ENCODE measurements around the gene ZNF287. TPM values are rescaled to one million over a fixed set of nuclear protein-coding genes. Genes with fewer than 3 reads are reported as not detected.
A peak's percentile ranks its signal among the peaks of the same experiment; 100 is the strongest.

Gene ZNF287
- total RNA-seq, 1 donor from 2014 or later = 8.7 TPM

DNA sequence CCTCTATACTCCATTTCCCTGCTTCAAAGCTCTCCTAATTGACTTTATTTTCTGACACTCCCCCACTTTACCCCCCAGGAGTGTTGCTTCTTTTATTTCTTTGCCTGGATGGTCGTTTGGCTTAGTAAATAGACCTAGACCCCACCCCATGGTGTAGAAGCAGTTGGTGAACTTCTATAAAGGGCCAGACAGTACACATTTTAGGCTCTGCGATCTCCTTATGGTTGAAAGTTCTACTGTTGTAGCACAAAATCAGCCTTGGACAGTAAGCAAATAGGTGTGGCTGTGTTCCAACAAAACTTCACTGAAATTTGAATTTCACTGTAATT, 31.9 kb downstream of the ZNF287 start:
- H3K27me3 ChIP-seq (ENCODE audit: insufficient read depth, low read length) = no peaks in the 10 kb centered on the region
- no peaks in the 10 kb centered on the region for H3K79me2 ChIP-seq (ENCODE audit: insufficient read depth, low read length)
- TF ChIP-seq, protein P1, sequence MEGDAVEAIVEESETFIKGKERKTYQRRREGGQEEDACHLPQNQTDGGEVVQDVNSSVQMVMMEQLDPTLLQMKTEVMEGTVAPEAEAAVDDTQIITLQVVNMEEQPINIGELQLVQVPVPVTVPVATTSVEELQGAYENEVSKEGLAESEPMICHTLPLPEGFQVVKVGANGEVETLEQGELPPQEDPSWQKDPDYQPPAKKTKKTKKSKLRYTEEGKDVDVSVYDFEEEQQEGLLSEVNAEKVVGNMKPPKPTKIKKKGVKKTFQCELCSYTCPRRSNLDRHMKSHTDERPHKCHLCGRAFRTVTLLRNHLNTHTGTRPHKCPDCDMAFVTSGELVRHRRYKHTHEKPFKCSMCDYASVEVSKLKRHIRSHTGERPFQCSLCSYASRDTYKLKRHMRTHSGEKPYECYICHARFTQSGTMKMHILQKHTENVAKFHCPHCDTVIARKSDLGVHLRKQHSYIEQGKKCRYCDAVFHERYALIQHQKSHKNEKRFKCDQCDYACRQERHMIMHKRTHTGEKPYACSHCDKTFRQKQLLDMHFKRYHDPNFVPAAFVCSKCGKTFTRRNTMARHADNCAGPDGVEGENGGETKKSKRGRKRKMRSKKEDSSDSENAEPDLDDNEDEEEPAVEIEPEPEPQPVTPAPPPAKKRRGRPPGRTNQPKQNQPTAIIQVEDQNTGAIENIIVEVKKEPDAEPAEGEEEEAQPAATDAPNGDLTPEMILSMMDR (IDR thresholded peaks at IDR 0.05; ENCODE audit: insufficient read depth, low read depth, low read length) = no peak
- TF ChIP-seq EZH2 (IDR thresholded peaks at IDR 0.05; ENCODE audit: insufficient read depth, low read length) = no peak
- H3K9ac ChIP-seq (ENCODE audit: low read length) = no peak overlapping the region
- H3K27ac ChIP-seq (ENCODE audit: low read depth, low read length) = no peak overlapping the region
- H2AFZ ChIP-seq (ENCODE audit: low read depth, low read length) = no peak overlapping the region
- no peak for DNase-seq (ENCODE audit: low read depth)
- peaks cover 8% of the 10 kb centered on the region for H3K9me3 ChIP-seq (ENCODE audit: insufficient read depth, low read depth, low read length)
- no peak overlapping the region for H3K4me3 ChIP-seq (ENCODE audit: insufficient read depth, low read depth, low read length)
- peak overlapping the region; percentile 62 for H3K4me3 Mint-ChIP-seq (ENCODE audit: unreplicated experiment)
- no peak for FAIRE-seq
- H3K9me3 Mint-ChIP-seq (ENCODE audit: unreplicated experiment) = peaks cover 21% of the 10 kb centered on the region
- peaks cover 9% of the 10 kb centered on the region for H3K36me3 Mint-ChIP-seq (ENCODE audit: low read depth, unreplicated experiment)
- no peaks in the 10 kb centered on the region for H3K27me3 Mint-ChIP-seq (ENCODE audit: low read depth, unreplicated experiment)
- no peaks in the 10 kb centered on the region for H3K4me1 ChIP-seq (ENCODE audit: insufficient read depth, low read length)
- H4K20me1 ChIP-seq (ENCODE audit: insufficient read depth, low read length) = no peaks in the 10 kb centered on the region
- H3K36me3 ChIP-seq (ENCODE audit: insufficient read depth, low read length) = no peaks in the 10 kb centered on the region
- H3K27ac Mint-ChIP-seq (ENCODE audit: unreplicated experiment) = no peak overlapping the region
- H3K4me2 ChIP-seq (ENCODE audit: low read length) = no peak overlapping the region
- H3K4me1 Mint-ChIP-seq (ENCODE audit: low read depth, unreplicated experiment) = no peaks in the 10 kb centered on the region

DNA sequence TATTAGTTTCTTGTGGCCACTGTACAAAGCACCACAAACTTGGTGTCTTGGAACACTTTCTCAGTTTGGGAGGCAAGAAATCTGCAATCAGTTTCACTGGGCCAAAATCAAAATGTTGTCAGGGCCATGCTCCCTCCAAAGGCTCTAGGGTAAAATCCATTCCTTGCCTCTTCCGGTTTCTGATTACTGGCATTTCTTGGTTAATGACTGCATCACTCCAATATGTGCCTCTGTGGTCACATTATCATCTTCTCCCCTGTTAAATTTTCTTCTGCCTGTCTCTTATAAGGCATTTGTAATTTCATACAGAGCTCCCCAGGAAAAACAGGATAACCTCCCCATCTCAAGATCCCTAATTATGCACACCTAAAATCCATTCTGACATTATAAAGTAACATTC, 34.8 kb downstream of the ZNF287 start:
- no peak overlapping the region for H3K4me2 ChIP-seq (ENCODE audit: low read length)

DNA sequence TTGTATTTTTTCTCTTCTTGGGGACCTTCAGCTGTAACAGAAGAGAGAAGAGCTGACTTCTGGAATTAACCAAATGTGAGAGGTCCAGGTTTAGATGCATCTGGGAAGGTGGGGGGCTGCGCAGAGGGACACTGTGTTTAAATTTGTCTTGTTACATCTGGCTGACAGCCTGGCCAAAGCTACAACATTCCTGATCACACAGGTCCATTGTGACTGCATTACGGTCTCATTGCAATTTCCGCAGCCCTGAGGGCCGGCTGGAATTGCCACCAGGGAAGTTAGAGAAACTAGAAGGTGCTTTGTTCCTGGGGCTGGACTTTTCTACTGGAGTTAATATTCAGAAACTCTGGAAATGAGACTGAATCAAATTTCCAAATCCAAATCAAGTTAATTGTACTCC, 39.1 kb downstream of the ZNF287 start:
- no peaks in the 10 kb centered on the region for H3K4me1 Mint-ChIP-seq (ENCODE audit: low read depth, unreplicated experiment)
- H3K27ac Mint-ChIP-seq (ENCODE audit: unreplicated experiment) = no peak overlapping the region
- peaks cover 4% of the 10 kb centered on the region for H3K9me3 Mint-ChIP-seq (ENCODE audit: unreplicated experiment)
- TF ChIP-seq, protein P1 (IDR thresholded peaks at IDR 0.05; ENCODE audit: insufficient read depth, low read depth, low read length) = no peak
- TF ChIP-seq EZH2 (IDR thresholded peaks at IDR 0.05; ENCODE audit: insufficient read depth, low read length) = no peak
- Histone ChIP-seq H3K4me2 (ENCODE audit: low read length) (no peak overlapping the region), H3K4me1 (ENCODE audit: insufficient read depth, low read length) (no peaks in the 10 kb centered on the region), H3K36me3 (ENCODE audit: insufficient read depth, low read length) (no peaks in the 10 kb centered on the region), H2AFZ (ENCODE audit: low read depth, low read length) (no peak overlapping the region), H3K9ac (ENCODE audit: low read length) (no peak overlapping the region), H3K4me3 (ENCODE audit: insufficient read depth, low read depth, low read length) (no peak overlapping the region), H4K20me1 (ENCODE audit: insufficient read depth, low read length) (no peaks in the 10 kb centered on the region), H3K27ac (ENCODE audit: low read depth, low read length) (no peak overlapping the region), H3K27me3 (ENCODE audit: insufficient read depth, low read length) (peaks cover 15% of the 10 kb centered on the region), H3K9me3 (ENCODE audit: insufficient read depth, low read depth, low read length) (no peaks in the 10 kb centered on the region), H3K79me2 (ENCODE audit: insufficient read depth, low read length) (no peaks in the 10 kb centered on the region)
- H3K4me3 Mint-ChIP-seq (ENCODE audit: unreplicated experiment) = no peak overlapping the region
- FAIRE-seq (no peak), DNase-seq (ENCODE audit: low read depth) (no peak)
- peaks cover 3% of the 10 kb centered on the region for H3K27me3 Mint-ChIP-seq (ENCODE audit: low read depth, unreplicated experiment)
- H3K36me3 Mint-ChIP-seq (ENCODE audit: low read depth, unreplicated experiment) = peaks cover 1% of the 10 kb centered on the region

More for the DNA sequence above, 34.8 kb downstream of the ZNF287 start:
- Histone ChIP-seq H3K36me3 (ENCODE audit: insufficient read depth, low read length) (no peaks in the 10 kb centered on the region), H3K79me2 (ENCODE audit: insufficient read depth, low read length) (no peaks in the 10 kb centered on the region), H3K27ac (ENCODE audit: low read depth, low read length) (no peak overlapping the region), H2AFZ (ENCODE audit: low read depth, low read length) (no peak overlapping the region), H3K9ac (ENCODE audit: low read length) (no peak overlapping the region), H4K20me1 (ENCODE audit: insufficient read depth, low read length) (no peaks in the 10 kb centered on the region), H3K4me3 (ENCODE audit: insufficient read depth, low read depth, low read length) (no peak overlapping the region), H3K27me3 (ENCODE audit: insufficient read depth, low read length) (peaks cover 3% of the 10 kb centered on the region), H3K9me3 (ENCODE audit: insufficient read depth, low read depth, low read length) (no peaks in the 10 kb centered on the region), H3K4me1 (ENCODE audit: insufficient read depth, low read length) (no peaks in the 10 kb centered on the region)
- FAIRE-seq (no peak), DNase-seq (ENCODE audit: low read depth) (peak; percentile 23)
- Mint-ChIP-seq H3K36me3 (ENCODE audit: low read depth, unreplicated experiment) (peaks cover 1% of the 10 kb centered on the region), H3K4me1 (ENCODE audit: low read depth, unreplicated experiment) (no peaks in the 10 kb centered on the region), H3K9me3 (ENCODE audit: unreplicated experiment) (peaks cover 10% of the 10 kb centered on the region), H3K4me3 (ENCODE audit: unreplicated experiment) (no peak overlapping the region), H3K27ac (ENCODE audit: unreplicated experiment) (no peak overlapping the region), H3K27me3 (ENCODE audit: low read depth, unreplicated experiment) (no peaks in the 10 kb centered on the region)
- TF ChIP-seq EZH2 (IDR thresholded peaks at IDR 0.05; ENCODE audit: insufficient read depth, low read length) = no peak
- TF ChIP-seq, protein P1 (IDR thresholded peaks at IDR 0.05; ENCODE audit: insufficient read depth, low read depth, low read length) = no peak

All from astrocyte (in vitro differentiated cells and primary cell).